ENCODE results near the gene CCR5AS.

CCR5AS gene

DNA sequence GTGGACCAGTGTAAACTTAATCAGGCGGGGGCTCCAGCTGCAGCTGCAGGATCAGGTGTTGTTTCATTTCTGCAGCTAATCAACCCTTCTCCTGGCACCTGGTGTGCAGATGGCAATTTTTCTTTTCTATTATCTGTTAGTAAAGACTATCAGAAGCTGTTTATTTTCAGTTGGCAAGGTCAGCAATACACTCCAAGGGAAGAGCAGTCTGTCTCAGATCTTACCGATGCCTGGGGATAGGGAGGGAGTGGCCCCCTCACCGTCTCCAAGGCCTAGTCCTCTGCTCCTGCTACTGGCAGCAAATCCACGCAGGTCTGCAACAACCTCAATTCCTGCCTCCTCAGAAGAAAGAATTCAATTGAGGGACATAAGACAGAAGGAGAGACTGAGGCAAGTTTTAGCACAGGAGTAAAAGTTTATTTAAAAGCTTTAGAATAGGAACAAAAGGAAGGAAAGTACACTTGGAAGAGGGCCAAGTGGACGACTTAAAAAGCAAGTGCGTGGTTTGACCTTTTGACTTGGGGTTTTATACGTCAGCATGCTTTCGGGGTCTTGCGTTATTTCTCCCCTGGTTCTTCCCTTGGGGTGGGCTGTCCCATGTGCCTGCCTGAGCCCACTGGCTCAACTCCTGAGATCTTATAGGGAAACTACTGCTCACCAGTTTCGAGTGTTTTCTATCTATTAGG, 9.4 kb upstream of the CCR5AS start:
- TF ChIP-seq, protein P1, sequence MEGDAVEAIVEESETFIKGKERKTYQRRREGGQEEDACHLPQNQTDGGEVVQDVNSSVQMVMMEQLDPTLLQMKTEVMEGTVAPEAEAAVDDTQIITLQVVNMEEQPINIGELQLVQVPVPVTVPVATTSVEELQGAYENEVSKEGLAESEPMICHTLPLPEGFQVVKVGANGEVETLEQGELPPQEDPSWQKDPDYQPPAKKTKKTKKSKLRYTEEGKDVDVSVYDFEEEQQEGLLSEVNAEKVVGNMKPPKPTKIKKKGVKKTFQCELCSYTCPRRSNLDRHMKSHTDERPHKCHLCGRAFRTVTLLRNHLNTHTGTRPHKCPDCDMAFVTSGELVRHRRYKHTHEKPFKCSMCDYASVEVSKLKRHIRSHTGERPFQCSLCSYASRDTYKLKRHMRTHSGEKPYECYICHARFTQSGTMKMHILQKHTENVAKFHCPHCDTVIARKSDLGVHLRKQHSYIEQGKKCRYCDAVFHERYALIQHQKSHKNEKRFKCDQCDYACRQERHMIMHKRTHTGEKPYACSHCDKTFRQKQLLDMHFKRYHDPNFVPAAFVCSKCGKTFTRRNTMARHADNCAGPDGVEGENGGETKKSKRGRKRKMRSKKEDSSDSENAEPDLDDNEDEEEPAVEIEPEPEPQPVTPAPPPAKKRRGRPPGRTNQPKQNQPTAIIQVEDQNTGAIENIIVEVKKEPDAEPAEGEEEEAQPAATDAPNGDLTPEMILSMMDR (IDR thresholded peaks at IDR 0.05) = no peak
- no peak overlapping the region for H3K4me3 ChIP-seq
- H3K36me3 ChIP-seq = no peaks in the 10 kb centered on the region
- H3K4me1 ChIP-seq = no peaks in the 10 kb centered on the region
- no peaks in the 10 kb centered on the region for H3K27me3 ChIP-seq
- no peak for DNase-seq (ENCODE audit: low spot score in 2 of 2)
- intact Hi-C loops (cut with DNase I) = no loop called here
- no peaks in the 10 kb centered on the region for H3K9me3 ChIP-seq
- no peak overlapping the region for H3K27ac ChIP-seq

DNA sequence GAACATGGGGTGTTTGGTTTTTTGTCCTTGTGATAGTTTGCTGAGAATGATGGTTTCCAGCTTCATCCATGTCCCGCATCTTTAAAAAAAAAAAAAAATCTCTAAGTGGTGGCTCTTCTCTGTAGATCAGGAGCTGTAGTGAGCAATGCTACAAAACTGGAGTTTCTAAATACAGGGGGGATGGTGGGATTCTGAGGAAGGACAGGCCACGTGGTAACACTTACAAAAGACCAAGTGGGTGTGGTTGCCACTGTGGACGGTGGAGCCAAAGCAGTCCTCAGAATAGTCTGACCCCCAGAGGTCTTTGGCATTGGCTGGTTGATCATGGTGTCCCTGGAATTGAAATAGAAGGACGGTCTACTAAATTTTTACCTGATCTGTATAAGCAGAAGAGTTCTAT, 7.9 kb upstream of the CCR5AS start:
- TF ChIP-seq, protein P1 (IDR thresholded peaks at IDR 0.05) = no peak
- no peak for DNase-seq (ENCODE audit: low spot score in 2 of 2)
- Histone ChIP-seq H3K9me3 (no peaks in the 10 kb centered on the region), H3K4me3 (no peak overlapping the region), H3K4me1 (no peaks in the 10 kb centered on the region), H3K27me3 (no peaks in the 10 kb centered on the region), H3K27ac (no peak overlapping the region), H3K36me3 (no peaks in the 10 kb centered on the region)
- intact Hi-C loops (cut with DNase I) = no loop called here

DNA sequence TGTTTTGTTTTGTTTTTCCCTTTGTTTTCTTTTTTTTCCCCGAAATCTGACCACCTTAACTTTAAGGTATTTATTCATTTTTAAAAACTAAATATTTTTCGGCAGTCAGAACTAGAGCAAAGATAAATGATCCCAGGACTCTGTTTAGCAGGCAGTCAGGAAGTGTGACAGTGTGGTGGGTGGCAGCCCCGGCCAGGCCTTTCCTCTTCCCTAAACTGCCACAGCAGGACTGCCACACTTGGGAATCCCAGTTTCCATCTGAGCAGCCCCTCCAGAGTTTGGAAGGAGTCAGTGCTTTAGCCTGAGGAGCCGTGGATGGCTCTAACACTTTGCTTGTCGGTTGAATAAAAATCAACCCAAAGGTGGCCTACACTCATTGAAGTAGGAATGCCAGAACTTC, 7.1 kb upstream of the CCR5AS start:
- Histone ChIP-seq H3K27ac (no peak overlapping the region), H3K4me3 (no peak overlapping the region), H3K9me3 (no peaks in the 10 kb centered on the region), H3K36me3 (no peaks in the 10 kb centered on the region), H3K27me3 (no peaks in the 10 kb centered on the region), H3K4me1 (no peaks in the 10 kb centered on the region)
- intact Hi-C loops (cut with DNase I) = no loop called here
- TF ChIP-seq, protein P1 (IDR thresholded peaks at IDR 0.05) = no peak
- no peak for DNase-seq (ENCODE audit: low spot score in 2 of 2)

DNA sequence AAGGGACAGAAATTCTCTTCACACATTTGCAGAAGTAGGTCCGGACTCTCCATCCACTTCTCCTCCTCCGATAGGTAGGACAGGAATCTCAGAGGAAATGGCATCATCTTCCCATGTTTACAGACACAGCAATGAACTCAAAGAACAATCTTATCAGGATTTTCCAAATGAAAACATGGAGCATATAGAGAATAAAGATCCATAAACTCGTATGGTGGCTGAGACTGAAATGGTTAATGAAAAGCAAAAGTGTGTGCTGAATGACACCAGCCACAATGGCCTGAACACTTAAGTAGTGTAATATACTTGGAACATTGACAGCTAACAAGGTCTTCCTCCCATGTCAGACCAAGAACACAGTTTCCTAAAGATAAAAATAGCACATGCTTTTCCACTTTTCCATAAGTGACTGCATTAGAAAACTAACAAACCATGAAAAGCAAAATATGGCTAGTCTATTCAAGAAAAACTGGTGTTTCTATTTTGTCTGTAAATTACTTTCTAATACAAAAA, 6.0 kb upstream of the CCR5AS start:
- H3K4me1 ChIP-seq = no peaks in the 10 kb centered on the region
- no peak overlapping the region for H3K27ac ChIP-seq
- H3K36me3 ChIP-seq = no peaks in the 10 kb centered on the region
- TF ChIP-seq, protein P1 (IDR thresholded peaks at IDR 0.05) = no peak
- H3K27me3 ChIP-seq = no peaks in the 10 kb centered on the region
- H3K9me3 ChIP-seq = no peaks in the 10 kb centered on the region
- no peak for DNase-seq (ENCODE audit: low spot score in 2 of 2)
- H3K4me3 ChIP-seq = no peak overlapping the region
- intact Hi-C loops (cut with DNase I) = no loop called here

DNA sequence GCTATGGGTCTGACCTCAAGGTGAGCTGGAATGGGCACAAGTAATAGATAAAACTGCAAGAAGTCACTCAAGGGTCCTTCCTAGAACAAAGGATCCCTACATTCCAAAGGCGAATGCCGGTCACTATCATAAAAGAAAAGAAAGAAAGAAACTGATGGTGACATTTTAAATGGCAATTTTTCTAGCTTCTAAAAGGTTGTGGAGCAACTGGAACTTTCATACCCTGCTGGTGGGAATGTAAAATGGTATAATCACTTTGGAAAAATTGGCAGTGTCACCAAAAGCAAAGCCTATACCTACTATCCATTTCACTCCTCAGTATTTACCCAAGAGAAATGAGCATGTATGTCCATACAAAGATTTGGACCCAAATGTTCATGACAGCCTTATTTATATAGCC, 4.4 kb upstream of the CCR5AS start:
- no peak overlapping the region for H3K4me3 ChIP-seq
- H3K4me1 ChIP-seq = no peaks in the 10 kb centered on the region
- H3K27me3 ChIP-seq = no peaks in the 10 kb centered on the region
- H3K9me3 ChIP-seq = no peaks in the 10 kb centered on the region
- intact Hi-C loops (cut with DNase I) = no loop called here
- DNase-seq (ENCODE audit: low spot score in 2 of 2) = no peak
- H3K27ac ChIP-seq = no peak overlapping the region
- TF ChIP-seq, protein P1 (IDR thresholded peaks at IDR 0.05) = no peak
- H3K36me3 ChIP-seq = no peaks in the 10 kb centered on the region

All from ascending aorta (tissue), 2 donors.